ENCODE data around the gene TAS1R1.

TAS1R1 gene

GRCh38 chr1:6590046-6590445, 34.9 kb downstream of the TAS1R1 start:
- Histone ChIP-seq H3K4me3 (ENCODE audit: low read depth, low read length) (no peak overlapping the region), H3K27ac (no peak overlapping the region), H3K27me3 (replicated peaks) (no peaks in the 10 kb centered on the region), H3K36me3 (replicated peaks) (peaks cover 58% of the 10 kb centered on the region)
- TF ChIP-seq CTCF (IDR thresholded peaks at IDR 0.05; ENCODE audit: low read depth, low read length, missing control alignments), result no peak
- in situ Hi-C loops (cut with HindIII; ENCODE audit: low pct_ligation_motif_present, low sequenced_read_pairs), result no loop called here
- no peak for DNase-seq

DNA sequence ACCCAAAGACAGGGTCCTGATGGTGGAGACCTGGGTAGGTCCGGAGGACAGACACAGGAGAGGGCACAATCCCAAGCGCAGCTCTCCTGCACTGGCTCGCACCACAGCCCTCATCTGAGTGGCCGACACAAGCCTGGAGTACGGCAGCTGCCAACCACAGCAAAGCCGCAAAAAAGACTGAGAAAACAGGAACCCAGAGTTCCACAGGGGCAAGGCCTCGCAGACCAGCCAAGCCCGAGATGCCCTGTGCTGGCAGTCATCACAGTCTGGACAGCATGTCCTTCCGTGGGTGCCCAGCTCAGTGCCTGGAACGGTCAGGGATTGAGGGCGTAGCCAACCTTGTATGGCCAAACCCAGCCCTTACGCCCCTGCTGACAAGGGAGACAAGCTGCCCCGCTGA, 36.1 kb downstream of the TAS1R1 start:
- no peak for DNase-seq
- no peak overlapping the region for H3K27ac ChIP-seq
- no peaks in the 10 kb centered on the region for H3K27me3 ChIP-seq (replicated peaks)
- TF ChIP-seq CTCF (IDR thresholded peaks at IDR 0.05; ENCODE audit: low read depth, low read length, missing control alignments), result no peak
- in situ Hi-C loops (cut with HindIII; ENCODE audit: low pct_ligation_motif_present, low sequenced_read_pairs), result no loop called here
- H3K36me3 ChIP-seq (replicated peaks), result peaks cover 70% of the 10 kb centered on the region
- no peak overlapping the region for H3K4me3 ChIP-seq (ENCODE audit: low read depth, low read length)

DNA sequence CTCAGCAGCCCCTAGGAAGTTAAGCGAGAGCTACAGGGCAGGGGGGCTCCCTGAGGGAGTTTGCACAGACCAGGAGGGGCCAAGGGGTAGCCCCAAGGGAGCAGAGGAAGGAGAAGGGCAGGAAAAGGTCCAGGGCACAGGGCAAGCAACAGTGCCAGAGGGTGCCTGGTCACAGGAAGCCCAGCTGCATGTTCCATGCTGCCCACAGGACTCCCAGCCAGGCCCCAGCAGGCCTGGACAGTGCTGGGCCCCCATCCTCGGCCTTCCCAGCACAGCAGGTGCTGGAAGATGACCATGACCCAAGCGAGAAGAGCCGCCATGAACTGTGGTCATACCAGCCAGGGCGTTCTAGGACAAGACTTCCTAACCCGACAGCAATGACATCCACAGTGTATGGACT, 36.5 kb downstream of the TAS1R1 start:
- H3K36me3 ChIP-seq (replicated peaks), result peaks cover 73% of the 10 kb centered on the region
- in situ Hi-C loops (cut with HindIII; ENCODE audit: low pct_ligation_motif_present, low sequenced_read_pairs), result no loop called here
- no peaks in the 10 kb centered on the region for H3K27me3 ChIP-seq (replicated peaks)
- TF ChIP-seq CTCF (IDR thresholded peaks at IDR 0.05; ENCODE audit: low read depth, low read length, missing control alignments), result no peak
- H3K27ac ChIP-seq, result no peak overlapping the region
- no peak overlapping the region for H3K4me3 ChIP-seq (ENCODE audit: low read depth, low read length)
- DNase-seq, result no peak

- H3K27ac ChIP-seq, result no peak overlapping the region
- peaks cover 76% of the 10 kb centered on the region for H3K36me3 ChIP-seq (replicated peaks)
- no peak overlapping the region for H3K4me3 ChIP-seq (ENCODE audit: low read depth, low read length)
- in situ Hi-C loops (cut with HindIII; ENCODE audit: low pct_ligation_motif_present, low sequenced_read_pairs), result no loop called here
- no peak for DNase-seq
- H3K27me3 ChIP-seq (replicated peaks), result no peaks in the 10 kb centered on the region
- no peak for TF ChIP-seq CTCF (IDR thresholded peaks at IDR 0.05; ENCODE audit: low read depth, low read length, missing control alignments)
Observed at GRCh38 chr1:6592441-6592840, 37.3 kb downstream of the TAS1R1 start.

DNA sequence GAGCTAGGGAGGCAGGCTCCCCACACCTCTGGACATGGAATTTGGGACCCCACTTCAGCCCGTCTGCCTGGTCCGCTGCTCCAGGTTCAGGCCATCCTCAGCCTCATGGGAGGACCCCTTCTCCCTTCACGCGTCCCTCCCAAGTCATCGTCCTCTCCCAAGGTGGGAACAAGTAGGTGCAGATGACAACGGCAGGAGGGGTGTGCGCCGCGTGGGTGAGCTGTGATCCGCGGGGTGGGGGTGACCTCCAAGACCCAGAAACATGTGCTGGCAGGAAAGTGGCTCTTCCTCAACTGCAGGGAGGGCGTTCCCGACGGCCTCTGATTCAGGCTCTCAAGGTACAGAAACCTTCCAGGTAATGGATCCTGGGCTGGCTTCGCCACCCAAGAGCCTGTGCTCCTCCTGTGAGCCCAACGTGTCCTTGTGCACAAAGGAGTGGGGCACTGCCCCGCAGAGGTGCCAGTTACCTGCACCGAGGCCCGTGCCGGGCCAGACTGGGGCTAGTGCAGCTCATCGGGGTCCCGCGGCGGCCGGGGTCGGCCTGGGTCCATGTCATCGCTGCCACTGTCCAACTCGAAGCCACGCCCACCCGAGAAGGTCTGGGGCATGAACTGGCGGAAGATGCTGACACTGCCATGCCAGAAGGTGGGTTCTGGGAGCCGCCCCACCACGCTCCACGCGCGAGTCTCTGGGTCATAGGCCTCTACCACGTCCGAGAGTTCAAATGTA, 37.9 kb downstream of the TAS1R1 start:
- no peak for TF ChIP-seq CTCF (IDR thresholded peaks at IDR 0.05; ENCODE audit: low read depth, low read length, missing control alignments)
- no peak for DNase-seq
- in situ Hi-C loops (cut with HindIII; ENCODE audit: low pct_ligation_motif_present, low sequenced_read_pairs), result no loop called here
- H3K27me3 ChIP-seq (replicated peaks), result no peaks in the 10 kb centered on the region
- peaks cover 78% of the 10 kb centered on the region for H3K36me3 ChIP-seq (replicated peaks)
- no peak overlapping the region for H3K27ac ChIP-seq
- no peak overlapping the region for H3K4me3 ChIP-seq (ENCODE audit: low read depth, low read length)

DNA sequence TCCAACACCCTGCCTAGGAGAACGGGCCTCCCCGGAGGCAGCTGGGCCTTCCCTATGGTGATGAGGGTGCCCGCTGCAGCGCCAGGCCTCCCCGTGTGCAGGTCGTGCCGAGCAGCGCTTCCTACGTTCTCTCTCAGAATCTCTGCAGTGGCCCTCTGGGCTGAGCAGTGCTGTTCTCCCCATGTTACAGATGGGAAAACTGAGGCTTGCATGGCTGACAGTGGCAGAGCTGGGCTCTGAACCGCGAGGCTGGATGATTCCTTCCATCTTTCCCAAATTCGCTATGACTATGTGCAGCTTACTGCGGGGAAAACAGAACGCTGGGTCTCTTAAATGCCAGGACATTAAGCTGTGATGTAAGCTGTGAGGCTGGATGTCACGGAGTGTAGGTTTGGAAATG, 38.7 kb downstream of the TAS1R1 start:
- Histone ChIP-seq H3K27ac (no peak overlapping the region), H3K27me3 (replicated peaks) (no peaks in the 10 kb centered on the region), H3K36me3 (replicated peaks) (peaks cover 76% of the 10 kb centered on the region), H3K4me3 (ENCODE audit: low read depth, low read length) (no peak overlapping the region)
- no peak for DNase-seq
- in situ Hi-C loops (cut with HindIII; ENCODE audit: low pct_ligation_motif_present, low sequenced_read_pairs), result no loop called here
- TF ChIP-seq CTCF (IDR thresholded peaks at IDR 0.05; ENCODE audit: low read depth, low read length, missing control alignments), result no peak
